ENCODE measurements around the gene USP46. TPM values are rescaled to one million over a fixed set of nuclear protein-coding genes. Genes with fewer than 3 reads are reported as not detected.
A peak's percentile ranks its signal among the peaks of the same experiment; 100 is the strongest.

The USP46 gene
- total RNA-seq, 2 donors from 2014 or later = 42.0 to 42.9 TPM

- no peak overlapping the region for H3K4me3 Mint-ChIP-seq
- peaks cover 35% of the 10 kb centered on the region for H3K4me1 Mint-ChIP-seq
- TF ChIP-seq, protein P1, sequence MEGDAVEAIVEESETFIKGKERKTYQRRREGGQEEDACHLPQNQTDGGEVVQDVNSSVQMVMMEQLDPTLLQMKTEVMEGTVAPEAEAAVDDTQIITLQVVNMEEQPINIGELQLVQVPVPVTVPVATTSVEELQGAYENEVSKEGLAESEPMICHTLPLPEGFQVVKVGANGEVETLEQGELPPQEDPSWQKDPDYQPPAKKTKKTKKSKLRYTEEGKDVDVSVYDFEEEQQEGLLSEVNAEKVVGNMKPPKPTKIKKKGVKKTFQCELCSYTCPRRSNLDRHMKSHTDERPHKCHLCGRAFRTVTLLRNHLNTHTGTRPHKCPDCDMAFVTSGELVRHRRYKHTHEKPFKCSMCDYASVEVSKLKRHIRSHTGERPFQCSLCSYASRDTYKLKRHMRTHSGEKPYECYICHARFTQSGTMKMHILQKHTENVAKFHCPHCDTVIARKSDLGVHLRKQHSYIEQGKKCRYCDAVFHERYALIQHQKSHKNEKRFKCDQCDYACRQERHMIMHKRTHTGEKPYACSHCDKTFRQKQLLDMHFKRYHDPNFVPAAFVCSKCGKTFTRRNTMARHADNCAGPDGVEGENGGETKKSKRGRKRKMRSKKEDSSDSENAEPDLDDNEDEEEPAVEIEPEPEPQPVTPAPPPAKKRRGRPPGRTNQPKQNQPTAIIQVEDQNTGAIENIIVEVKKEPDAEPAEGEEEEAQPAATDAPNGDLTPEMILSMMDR (conservative IDR thresholded peaks at IDR 0.05) = peak; percentile 83
- Histone ChIP-seq H3K9ac (ENCODE audit: extremely low read depth, low read length, poor library complexity, severe bottlenecking) (no peak overlapping the region), H3K9me3 (ENCODE audit: control insufficient read depth, low read length) (no peaks in the 10 kb centered on the region), H3K27ac (ENCODE audit: low read depth, low read length) (no peak overlapping the region), H3K4me3 (ENCODE audit: low read length) (no peak overlapping the region), H3K27me3 (ENCODE audit: control insufficient read depth, insufficient read depth, low read length, poor library complexity, severe bottlenecking) (no peaks in the 10 kb centered on the region), H3K36me3 (ENCODE audit: control insufficient read depth, insufficient read depth, low read length) (peaks cover 17% of the 10 kb centered on the region), H3K4me1 (ENCODE audit: control insufficient read depth, insufficient read depth, low read length) (peaks cover 6% of the 10 kb centered on the region)
- DNase-seq = peak; percentile 88
- H3K27me3 Mint-ChIP-seq (ENCODE audit: insufficient read depth) = no peaks in the 10 kb centered on the region
- H3K27ac Mint-ChIP-seq = no peak overlapping the region
- peaks cover 12% of the 10 kb centered on the region for H3K36me3 Mint-ChIP-seq (ENCODE audit: low read depth)
- 62% methylated on average over 2 of the region's 2 CpGs; no CpG with 5 or more reads in 1 of the 2 experiments for whole genome bisulfite sequencing, 2 experiments (ENCODE audit: insufficient coverage in 1 of 2, insufficient read length in 1 of 2)
- no peaks in the 10 kb centered on the region for H3K9me3 Mint-ChIP-seq
These were observed 71.0 kb downstream of the USP46 start for GRCh38 chr4:52588097-52588496.

- no peaks in the 10 kb centered on the region for H3K9me3 Mint-ChIP-seq
- no peaks in the 10 kb centered on the region for H3K36me3 Mint-ChIP-seq (ENCODE audit: low read depth)
- no peak for DNase-seq
- Histone ChIP-seq H3K4me3 (ENCODE audit: low read length) (no peak overlapping the region), H3K9me3 (ENCODE audit: control insufficient read depth, low read length) (no peaks in the 10 kb centered on the region), H3K27me3 (ENCODE audit: control insufficient read depth, insufficient read depth, low read length, poor library complexity, severe bottlenecking) (no peaks in the 10 kb centered on the region), H3K27ac (ENCODE audit: low read depth, low read length) (no peak overlapping the region), H3K9ac (ENCODE audit: extremely low read depth, low read length, poor library complexity, severe bottlenecking) (no peak overlapping the region), H3K36me3 (ENCODE audit: control insufficient read depth, insufficient read depth, low read length) (no peaks in the 10 kb centered on the region), H3K4me1 (ENCODE audit: control insufficient read depth, insufficient read depth, low read length) (peaks cover 5% of the 10 kb centered on the region)
- H3K27me3 Mint-ChIP-seq (ENCODE audit: insufficient read depth) = no peaks in the 10 kb centered on the region
- no peak overlapping the region for H3K27ac Mint-ChIP-seq
- 78 to 88% methylated on average over 3 of the region's 3 CpGs for WGBS, 2 experiments (ENCODE audit: insufficient coverage in 1 of 2, insufficient read length in 1 of 2)
- TF ChIP-seq, protein P1 (conservative IDR thresholded peaks at IDR 0.05) = no peak
- H3K4me1 Mint-ChIP-seq = peaks cover 30% of the 10 kb centered on the region
- H3K4me3 Mint-ChIP-seq = no peak overlapping the region
These were observed 73.0 kb downstream of the USP46 start for GRCh38 chr4:52586069-52586468.

- Histone ChIP-seq H3K4me3 (ENCODE audit: low read length) (no peak overlapping the region), H3K4me1 (ENCODE audit: control insufficient read depth, insufficient read depth, low read length) (no peaks in the 10 kb centered on the region)
These were observed 73.7 kb downstream of the USP46 start for GRCh38 chr4:52585379-52585778.

More at GRCh38 chr4:52585379-52585778, 73.7 kb downstream of the USP46 start:
- H3K9ac ChIP-seq (ENCODE audit: extremely low read depth, low read length, poor library complexity, severe bottlenecking) = no peak overlapping the region
- H3K27ac ChIP-seq (ENCODE audit: low read depth, low read length) = no peak overlapping the region
- H3K9me3 ChIP-seq (ENCODE audit: control insufficient read depth, low read length) = no peaks in the 10 kb centered on the region
- TF ChIP-seq, protein P1 (conservative IDR thresholded peaks at IDR 0.05) = no peak
- no peak for DNase-seq
- no peaks in the 10 kb centered on the region for H3K9me3 Mint-ChIP-seq
- 95 to 100% methylated on average over 1 to 2 of the region's 2 CpGs for WGBS, 2 experiments (ENCODE audit: insufficient coverage in 1 of 2, insufficient read length in 1 of 2)
- no peak overlapping the region for H3K27ac Mint-ChIP-seq
- no peaks in the 10 kb centered on the region for H3K36me3 ChIP-seq (ENCODE audit: control insufficient read depth, insufficient read depth, low read length)
- peaks cover 23% of the 10 kb centered on the region for H3K4me1 Mint-ChIP-seq
- H3K27me3 Mint-ChIP-seq (ENCODE audit: insufficient read depth) = no peaks in the 10 kb centered on the region
- no peaks in the 10 kb centered on the region for H3K27me3 ChIP-seq (ENCODE audit: control insufficient read depth, insufficient read depth, low read length, poor library complexity, severe bottlenecking)
- H3K36me3 Mint-ChIP-seq (ENCODE audit: low read depth) = no peaks in the 10 kb centered on the region
- no peak overlapping the region for H3K4me3 Mint-ChIP-seq
